Endothelial cell of umbilical vein (primary cell): ENCODE data around the gene ALK. TPM values are rescaled to one million over a fixed set of nuclear protein-coding genes. Genes with fewer than 3 reads are reported as not detected.

Experiments
- BruUV-seq: library from RNA; stranded (reverse); fragments of 400-500 nt; replicated peaks from 2 replicates; lab custom pipeline; 2021; lab: Mats Ljungman, UMichigan
- CTCF ChIA-PET: fragments of 300-600, 350-600 bp; sonication (Branson Sonifier 250); formaldehyde crosslinking; loops from one replicate; lab custom pipeline; 2021; ENCODE audit warnings: antibody characterized with exemption, inconsistent platforms; lab: Charles Lee
- POLR2A ChIA-PET: fragments of 300-600, 350-600 bp; sonication (Branson Sonifier 250); formaldehyde crosslinking; loops from one replicate; lab custom pipeline; 2021; ENCODE audit warnings: antibody characterized with exemption, inconsistent platforms; lab: Charles Lee
- DNase-seq: peaks from one replicate; pipeline ENCODE4 v3.0.0-alpha.2; 2011; ENCODE audit warnings: low read depth, low spot score
- FAIRE-seq: peaks from 2 replicates; lab custom pipeline; 2011; peaks lifted over from hg19 to GRCh38; lab: Jason Lieb, UNC
- H2AFZ ChIP-seq: 2 replicates; pipeline ENCODE4 v1.6.0; 2012; ENCODE audit warnings: low read depth, low read length, control low read depth, inconsistent platforms
- H3K27ac ChIP-seq: 2 replicates; pipeline ENCODE4 v1.5.1; 2011; ENCODE audit warnings: low read depth, mild to moderate bottlenecking, control low read depth, low read length, moderate library complexity; ENCODE audit not compliant: insufficient read depth
- H3K27me3 ChIP-seq, 2 experiments: 2 replicates each; pipeline versions ENCODE4 v1.6.0 to v1.6.1; 2011; ENCODE audit warnings: low read length in 2 of 2, mixed read lengths in 1 of 2; ENCODE audit not compliant: control insufficient read depth in 2 of 2, insufficient read depth in 2 of 2
- H3K36me3 ChIP-seq, 2 experiments: 2 replicates in 1 of 2; 3 replicates in 1 of 2; pipeline ENCODE4 v1.5.1; 2011; ENCODE audit warnings: low read length in 2 of 2, mild to moderate bottlenecking in 1 of 2, moderate library complexity in 1 of 2; ENCODE audit not compliant: control insufficient read depth in 2 of 2, insufficient read depth in 2 of 2; ENCODE audit errors: extremely low read depth in 1 of 2
- H3K4me1 ChIP-seq: 3 replicates; pipeline ENCODE4 v1.5.1; 2011; ENCODE audit warnings: mild to moderate bottlenecking, low read length; ENCODE audit not compliant: control insufficient read depth, insufficient read depth; ENCODE audit errors: extremely low read depth
- H3K4me2 ChIP-seq: 2 replicates; pipeline ENCODE4 v1.6.1; 2011; ENCODE audit warnings: low read length, control low read depth, mixed read lengths; ENCODE audit not compliant: insufficient read depth
- H3K4me3 ChIP-seq, 3 experiments: fragments of 200-600 bp in 1 of 3; sonication (generic), shearing (Covaris generic) in 1 of 3; replicated peaks in 1 of 3; 2 replicates each; pipeline ENCODE4 v1.5.1; 2011 to 2016; ENCODE audit warnings: control low read depth in 3 of 3, low read length in 3 of 3, mild to moderate bottlenecking in 2 of 3, inconsistent platforms in 1 of 3, low read depth in 1 of 3, moderate library complexity in 1 of 3; ENCODE audit not compliant: insufficient read depth in 1 of 3
- H3K79me2 ChIP-seq: 2 replicates; pipeline ENCODE4 v1.6.0; 2012; ENCODE audit warnings: low read length, inconsistent platforms; ENCODE audit not compliant: control insufficient read depth, insufficient read depth
- H3K9ac ChIP-seq: replicated peaks from 2 replicates; pipeline ENCODE3; 2011; ENCODE audit warnings: low read length, control low read depth; ENCODE audit not compliant: insufficient read depth; ENCODE audit errors: extremely low read depth
- H3K9me1 ChIP-seq: replicated peaks from 3 replicates; pipeline ENCODE4 v1.6.0; 2011; ENCODE audit warnings: mild to moderate bottlenecking, low read length; ENCODE audit not compliant: control insufficient read depth, insufficient read depth; ENCODE audit errors: extremely low read depth
- H3K9me3 ChIP-seq: replicated peaks from 2 replicates; pipeline ENCODE4 v1.5.1; 2012; ENCODE audit warnings: low read length, inconsistent platforms; ENCODE audit not compliant: control insufficient read depth, insufficient read depth
- H4K20me1 ChIP-seq: replicated peaks from 2 replicates; pipeline ENCODE3; 2011; ENCODE audit warnings: mild to moderate bottlenecking, low read length; ENCODE audit not compliant: control insufficient read depth, insufficient read depth; ENCODE audit errors: extremely low read depth
- EZH2 ChIP-seq: IDR thresholded peaks from 2 replicates; pipeline ENCODE4 v1.6.1; 2012; ENCODE audit warnings: borderline replicate concordance, low read depth, mild to moderate bottlenecking, moderate library complexity, low read length, inconsistent platforms; ENCODE audit not compliant: severe bottlenecking
- FOS ChIP-seq: IDR thresholded peaks from 2 replicates; pipeline ENCODE4 v1.6.1; 2011; ENCODE audit warnings: mild to moderate bottlenecking, low read length, moderate library complexity, borderline replicate concordance; ENCODE audit not compliant: insufficient read depth
- GATA2 ChIP-seq: IDR thresholded peaks from 2 replicates; pipeline ENCODE4 v1.7.0; 2011; ENCODE audit warnings: low read depth, mild to moderate bottlenecking, moderate library complexity, mixed read lengths, low read length; ENCODE audit not compliant: insufficient read length, insufficient read depth
- JUN ChIP-seq: IDR thresholded peaks from 2 replicates; pipeline ENCODE4 v1.6.1; 2011; ENCODE audit warnings: borderline replicate concordance, low read depth; ENCODE audit not compliant: insufficient read length, insufficient read depth
- MYC ChIP-seq: IDR thresholded peaks from one replicate; pipeline ENCODE4 v1.6.1; 2011; ENCODE audit warnings: mild to moderate bottlenecking, low read depth, low read length
- POLR2A ChIP-seq: IDR thresholded peaks from 2 replicates; pipeline ENCODE4 v1.6.1; 2012; ENCODE audit warnings: low read depth, mild to moderate bottlenecking, control low read depth, low read length
- POLR2AphosphoS5 ChIP-seq: IDR thresholded peaks from 2 replicates; pipeline ENCODE4 v1.6.1; 2012; ENCODE audit warnings: low read depth, mild to moderate bottlenecking, control low read depth, low read length, moderate library complexity; ENCODE audit not compliant: insufficient read depth
- dilution Hi-C: fragments of 300-500 bp; cut with MboI; formaldehyde crosslinking; loops from one replicate; pipeline ENCODE4 v1.15.0; 2019; ENCODE audit warnings: low sequenced_read_pairs; ENCODE audit not compliant: extremely low pct_ligation_motif_present
- intact Hi-C: fragments of 100-400 bp; cut with micrococcal nuclease; formaldehyde crosslinking; loops from one replicate; pipeline ENCODE4 v1.10.0; 2022
- polyA plus RNA-seq, 4 experiments: library from polyadenylated mRNA; depleted of rRNA in 3 of 4; stranded (reverse) in 3 of 4; unstranded in 1 of 4; fragments of >200 nt; gene quantifications; 2 replicates each; pipeline versions ENCODE4 v1.2.1 to v1.2.3, GENCODE V29; 2011 to 2012; ENCODE audit warnings: missing spikeins in 1 of 4
- total RNA-seq: library from RNA; stranded (reverse); gene quantifications from 2 replicates; pipeline ENCODE4 v1.2.3, GENCODE V29; 2021
- TF ChIP-seq, protein P1 (sequence below), 2 donors: IDR thresholded peaks; 1 replicate in 1 of 2; 2 replicates in 1 of 2; pipeline ENCODE4 v1.5.1; 2011; ENCODE audit warnings: low read length in 2 of 2, mild to moderate bottlenecking in 2 of 2, moderate library complexity in 2 of 2, control low read depth in 1 of 2, inconsistent platforms in 1 of 2, low read depth in 1 of 2; ENCODE audit not compliant: insufficient read depth in 1 of 2; ENCODE audit errors: extremely low read depth in 1 of 2
- TF ChIP-seq, protein P2 (sequence below): IDR thresholded peaks from 2 replicates; pipeline ENCODE4 v1.6.1; 2011; ENCODE audit not compliant: insufficient read depth, insufficient read length

ALK gene
- total and polyA plus RNA-seq, 2 donors (not counting 3 experiments of a cell fraction or from before 2014, with no cell fraction given) = not detected

DNA sequence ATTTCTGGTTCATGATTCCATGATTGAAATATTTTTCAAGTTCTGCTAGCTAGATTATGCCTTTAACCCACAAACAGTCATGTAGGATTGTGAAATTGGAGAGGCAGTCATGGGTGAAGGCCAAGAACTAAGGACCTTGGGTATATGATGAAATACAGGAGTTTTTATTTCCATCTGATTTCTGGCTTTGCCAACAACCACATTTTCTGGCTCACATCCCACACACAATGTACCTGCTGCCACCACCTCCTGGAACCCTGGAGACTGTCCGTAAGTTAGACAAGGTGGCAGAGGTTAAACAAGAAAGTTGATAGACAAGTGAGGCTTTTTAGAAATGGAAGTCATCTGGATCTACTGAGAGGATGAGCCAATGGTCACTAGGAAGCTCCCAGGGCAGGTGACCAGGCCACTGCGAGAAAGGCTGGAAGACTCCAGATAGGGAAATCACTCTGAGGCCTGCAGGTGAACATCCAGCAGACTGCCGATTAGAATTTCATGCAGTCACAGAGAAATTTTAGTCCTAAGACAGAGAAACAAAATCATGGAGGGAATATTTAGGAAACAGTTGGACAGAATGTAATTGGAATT, 402.0 kb downstream of the ALK start:
- no peak for DNase-seq
- no TSS peak for BruUV-seq
- Histone ChIP-seq H3K36me3 (no peaks in the 10 kb centered on the region), H2AFZ (no peak overlapping the region), H3K79me2 (no peaks in the 10 kb centered on the region), H3K4me1 (no peaks in the 10 kb centered on the region), H3K4me2 (no peak overlapping the region), H3K27ac (no peak overlapping the region), H3K4me3 (no peak overlapping the region), H3K9ac (no peak overlapping the region), H3K27me3 (no peaks in the 10 kb centered on the region), H3K9me1 (no peaks in the 10 kb centered on the region), H3K9me3 (peaks cover 2% of the 10 kb centered on the region), H4K20me1 (no peaks in the 10 kb centered on the region)
- ChIA-PET CTCF (no interaction called here), POLR2A (no interaction called here)
- no peak for FAIRE-seq
- dilution Hi-C loops (no loop called here), intact Hi-C loops (no loop called here)
- TF ChIP-seq POLR2AphosphoS5 = no peak
- no peak for TF ChIP-seq POLR2A
- TF ChIP-seq, protein P1, sequence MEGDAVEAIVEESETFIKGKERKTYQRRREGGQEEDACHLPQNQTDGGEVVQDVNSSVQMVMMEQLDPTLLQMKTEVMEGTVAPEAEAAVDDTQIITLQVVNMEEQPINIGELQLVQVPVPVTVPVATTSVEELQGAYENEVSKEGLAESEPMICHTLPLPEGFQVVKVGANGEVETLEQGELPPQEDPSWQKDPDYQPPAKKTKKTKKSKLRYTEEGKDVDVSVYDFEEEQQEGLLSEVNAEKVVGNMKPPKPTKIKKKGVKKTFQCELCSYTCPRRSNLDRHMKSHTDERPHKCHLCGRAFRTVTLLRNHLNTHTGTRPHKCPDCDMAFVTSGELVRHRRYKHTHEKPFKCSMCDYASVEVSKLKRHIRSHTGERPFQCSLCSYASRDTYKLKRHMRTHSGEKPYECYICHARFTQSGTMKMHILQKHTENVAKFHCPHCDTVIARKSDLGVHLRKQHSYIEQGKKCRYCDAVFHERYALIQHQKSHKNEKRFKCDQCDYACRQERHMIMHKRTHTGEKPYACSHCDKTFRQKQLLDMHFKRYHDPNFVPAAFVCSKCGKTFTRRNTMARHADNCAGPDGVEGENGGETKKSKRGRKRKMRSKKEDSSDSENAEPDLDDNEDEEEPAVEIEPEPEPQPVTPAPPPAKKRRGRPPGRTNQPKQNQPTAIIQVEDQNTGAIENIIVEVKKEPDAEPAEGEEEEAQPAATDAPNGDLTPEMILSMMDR (IDR thresholded peaks at IDR 0.05; ENCODE audit: extremely low read depth in 1 of 2, insufficient read depth in 1 of 2, low read depth in 1 of 2, low read length in 2 of 2) = no peak
- no peak for TF ChIP-seq GATA2
- TF ChIP-seq, protein P2, sequence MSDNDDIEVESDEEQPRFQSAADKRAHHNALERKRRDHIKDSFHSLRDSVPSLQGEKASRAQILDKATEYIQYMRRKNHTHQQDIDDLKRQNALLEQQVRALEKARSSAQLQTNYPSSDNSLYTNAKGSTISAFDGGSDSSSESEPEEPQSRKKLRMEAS = no peak
- no peak for TF ChIP-seq MYC
- no peak for TF ChIP-seq JUN
- no peak for TF ChIP-seq EZH2
- no peak for TF ChIP-seq FOS
